GM18507 (cell line): ENCODE results near the gene HLCS.

ENCODE experiments used
- DNase-seq: peaks from one replicate; pipeline ENCODE4 v3.0.0; 2011; ENCODE audit warnings: low read depth; ENCODE audit not compliant: insufficient read length; ENCODE audit errors: extremely low spot score
- FAIRE-seq: peaks from 2 replicates; lab custom pipeline; 2011; peaks lifted over from hg19 to GRCh38; lab: Jason Lieb, UNC

Gene HLCS

DNA sequence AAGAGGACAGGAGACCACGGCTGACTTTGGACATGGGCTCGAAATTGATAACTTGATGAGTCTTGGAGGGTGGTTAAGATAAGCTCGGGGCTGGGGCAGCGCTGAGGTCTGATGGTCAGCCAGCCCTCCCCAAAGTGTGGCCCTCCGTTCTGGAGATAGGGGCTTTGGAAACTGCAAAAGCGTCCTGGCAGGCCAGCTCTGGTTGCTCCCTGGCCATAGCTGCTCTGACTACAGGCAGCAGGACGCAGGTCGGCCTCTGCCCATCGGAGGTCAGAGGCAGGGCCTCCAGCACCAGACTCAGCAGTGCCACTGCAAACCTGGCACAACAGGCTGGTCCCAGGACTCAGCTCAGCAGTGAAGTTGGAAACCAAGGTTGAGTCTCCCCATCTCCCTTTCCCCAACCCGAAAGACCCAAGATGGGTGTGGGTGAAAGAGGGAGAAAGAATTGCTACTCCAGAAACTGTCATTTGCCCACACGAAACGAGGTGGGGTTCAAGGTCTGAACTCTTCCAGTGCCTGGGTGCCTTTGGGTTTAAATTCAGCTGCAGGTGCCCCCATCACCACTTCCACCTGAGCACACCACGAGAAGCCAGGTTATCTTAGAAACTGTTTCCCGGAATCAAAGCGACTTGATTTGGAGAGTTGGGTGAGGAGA is 262.7 kb downstream of the HLCS start:
- no peak for FAIRE-seq
- no peak for DNase-seq

DNA sequence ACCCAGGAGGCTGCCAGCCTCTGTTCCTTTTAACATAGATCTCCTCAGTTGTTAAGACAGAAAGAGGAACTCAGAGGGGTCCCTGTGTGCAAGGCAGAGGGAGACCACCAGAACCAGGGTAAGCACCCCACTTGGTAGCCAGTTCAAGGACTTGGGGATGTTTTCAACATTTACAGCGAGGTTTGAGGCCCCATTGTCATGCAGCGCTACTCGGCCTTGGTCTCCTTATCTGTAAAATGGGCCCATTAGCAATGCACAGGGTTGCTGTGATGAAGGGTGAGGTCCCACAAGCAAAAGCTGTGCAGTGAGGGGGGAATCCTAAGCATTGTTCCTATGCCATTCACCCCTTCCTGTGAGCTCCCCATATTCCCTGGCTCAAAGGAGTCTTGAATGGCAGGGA is 263.3 kb downstream of the HLCS start:
- DNase-seq (no peak), FAIRE-seq (no peak)

GRCh38 chr21:36702622-36702968 is 263.9 kb downstream of the HLCS start:
- FAIRE-seq (no peak), DNase-seq (no peak)

- no peak for FAIRE-seq
- no peak for DNase-seq
Observed at GRCh38 chr21:36701756-36702621, 264.5 kb downstream of the HLCS start.

GRCh38 chr21:36700971-36701755 is 265.3 kb downstream of the HLCS start:
- DNase-seq (no peak), FAIRE-seq (no peak)
